Testis (tissue), 3 donors: Measurements from ENCODE around the gene RABL3. TPM values are rescaled to one million over a fixed set of nuclear protein-coding genes. Genes with fewer than 3 reads are reported as not detected.

Experiments
- DNase-seq: peaks from one replicate; pipeline ENCODE4 v3.0.0-alpha.2; 2019
- H3K27ac ChIP-seq, 2 donors: fragments of 200-600 bp; sonication (generic); one replicate each; pipeline ENCODE4 v1.5.1; 2019
- H3K27me3 ChIP-seq: fragments of 200-600 bp; sonication (generic); one replicate; pipeline ENCODE4 v1.5.1; 2019
- H3K36me3 ChIP-seq: fragments of 200-600 bp; sonication (generic); one replicate; pipeline ENCODE4 v1.5.1; 2017; ENCODE audit warnings: low read depth; ENCODE audit errors: missing control alignments
- H3K4me1 ChIP-seq: fragments of 200-600 bp; sonication (generic); one replicate; pipeline ENCODE4 v1.5.1; 2019
- H3K4me3 ChIP-seq, 2 donors: fragments of 200-600 bp; sonication (generic); one replicate each; pipeline ENCODE4 v1.5.1; 2017 to 2019
- H3K9me3 ChIP-seq: fragments of 200-600 bp; sonication (generic); one replicate; pipeline ENCODE4 v1.5.1; 2017
- POLR2A ChIP-seq: fragments of 450-650 bp; IDR thresholded peaks from one replicate; pipeline ENCODE4 v1.6.1; 2017; ENCODE audit warnings: antibody characterized with exemption, mild to moderate bottlenecking, moderate library complexity
- WGBS, 2 donors: methylation state at CpG; one replicate each; pipeline ENCODE4 v1.1.5; 2018; 5-methylcytosine and 5-hydroxymethylcytosine counted together
- intact Hi-C: fragments of 100-400 bp; cut with DNase I; formaldehyde crosslinking; loops from one replicate; pipeline ENCODE4 v1.15.1; 2023; ENCODE audit warnings: low total_unique reads
- polyA plus RNA-seq: library from polyadenylated mRNA; stranded (reverse); fragments of 350-450 nt; fragmentation: Illumina TruSeq; extraction: RNeasy Lipid Tissue Mini Kit (QIAGEN cat#74804); gene quantifications from one replicate; pipeline ENCODE4 v1.2.3, GENCODE V29; 2014; ENCODE audit warnings: low read depth, low replicate concordance; ENCODE audit not compliant: insufficient read depth
- total RNA-seq, 2 donors: library from RNA; depleted of rRNA; stranded (reverse); fragments of >200 nt; gene quantifications; one replicate each; pipeline ENCODE4 v1.2.3, GENCODE V29; 2016
- TF ChIP-seq, protein P1 (sequence below), 3 experiments: fragments of 450-650 bp in 2 of 3; fragments of 200-600 bp in 1 of 3; sonication (generic) in 1 of 3; IDR thresholded peaks; one replicate each; pipeline ENCODE4 v1.5.1; 2016 to 2019; ENCODE audit warnings: antibody characterized with exemption in 3 of 3, mild to moderate bottlenecking in 2 of 3, moderate library complexity in 1 of 3

Gene RABL3
- total and polyA plus RNA-seq, 3 donors from 2014 or later = 11.1 to 19.6 (median 11.3) TPM

DNA sequence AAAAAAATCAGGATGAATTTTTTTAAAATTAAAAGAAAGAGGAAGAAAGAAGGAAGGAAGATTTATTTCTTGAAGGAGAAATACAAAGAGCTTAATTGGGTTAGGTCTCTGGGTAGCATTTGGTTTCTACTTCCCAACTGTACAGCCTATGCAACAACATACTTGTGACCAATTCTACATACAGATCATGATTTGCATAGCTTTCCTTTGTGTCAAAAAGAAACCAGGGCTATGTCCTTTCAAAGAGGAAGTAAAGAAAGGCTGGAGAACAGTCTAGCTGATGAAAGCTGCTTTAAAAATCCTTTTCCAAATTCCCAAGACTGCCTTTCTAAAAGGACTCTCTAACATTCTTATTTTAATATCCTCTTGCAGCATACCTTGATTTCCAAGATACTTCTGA is 54.2 kb downstream of the RABL3 start:
- no peaks in the 10 kb centered on the region for H3K27me3 ChIP-seq
- no peaks in the 10 kb centered on the region for H3K9me3 ChIP-seq
- intact Hi-C loops = no loop called here
- no peak overlapping the region for H3K27ac ChIP-seq
- H3K36me3 ChIP-seq = no peaks in the 10 kb centered on the region
- no peak for DNase-seq
- H3K4me3 ChIP-seq = no peak overlapping the region
- H3K4me1 ChIP-seq = no peaks in the 10 kb centered on the region
- TF ChIP-seq, protein P1, sequence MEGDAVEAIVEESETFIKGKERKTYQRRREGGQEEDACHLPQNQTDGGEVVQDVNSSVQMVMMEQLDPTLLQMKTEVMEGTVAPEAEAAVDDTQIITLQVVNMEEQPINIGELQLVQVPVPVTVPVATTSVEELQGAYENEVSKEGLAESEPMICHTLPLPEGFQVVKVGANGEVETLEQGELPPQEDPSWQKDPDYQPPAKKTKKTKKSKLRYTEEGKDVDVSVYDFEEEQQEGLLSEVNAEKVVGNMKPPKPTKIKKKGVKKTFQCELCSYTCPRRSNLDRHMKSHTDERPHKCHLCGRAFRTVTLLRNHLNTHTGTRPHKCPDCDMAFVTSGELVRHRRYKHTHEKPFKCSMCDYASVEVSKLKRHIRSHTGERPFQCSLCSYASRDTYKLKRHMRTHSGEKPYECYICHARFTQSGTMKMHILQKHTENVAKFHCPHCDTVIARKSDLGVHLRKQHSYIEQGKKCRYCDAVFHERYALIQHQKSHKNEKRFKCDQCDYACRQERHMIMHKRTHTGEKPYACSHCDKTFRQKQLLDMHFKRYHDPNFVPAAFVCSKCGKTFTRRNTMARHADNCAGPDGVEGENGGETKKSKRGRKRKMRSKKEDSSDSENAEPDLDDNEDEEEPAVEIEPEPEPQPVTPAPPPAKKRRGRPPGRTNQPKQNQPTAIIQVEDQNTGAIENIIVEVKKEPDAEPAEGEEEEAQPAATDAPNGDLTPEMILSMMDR (IDR thresholded peaks at IDR 0.05) = no peak
- no peak for TF ChIP-seq POLR2A

DNA sequence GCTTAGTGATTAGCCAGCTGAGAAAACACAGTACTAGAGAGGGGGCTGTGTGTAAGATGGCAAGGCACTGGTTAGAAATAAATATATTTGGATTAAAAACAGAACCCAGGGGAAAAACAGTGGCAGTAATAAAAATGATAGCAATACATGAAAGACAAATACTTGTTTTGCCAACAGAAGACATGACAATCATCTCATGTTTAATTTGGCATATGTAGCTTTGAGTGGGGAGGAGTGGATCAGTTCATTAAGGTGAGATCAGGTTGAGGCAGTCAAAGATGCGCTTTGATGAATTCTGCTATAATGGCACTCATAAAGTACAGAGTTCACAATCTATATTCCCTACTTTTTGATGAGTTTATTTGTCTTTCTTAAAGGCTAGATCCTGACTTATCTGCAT is 56.9 kb downstream of the RABL3 start:
- Histone ChIP-seq H3K4me3 (no peak overlapping the region), H3K27me3 (no peaks in the 10 kb centered on the region), H3K36me3 (no peaks in the 10 kb centered on the region), H3K4me1 (no peaks in the 10 kb centered on the region), H3K9me3 (no peaks in the 10 kb centered on the region), H3K27ac (no peak overlapping the region)
- no peak for DNase-seq
- WGBS, 2 donors = 87 to 97% methylated on average over 1 of the region's 1 CpG
- intact Hi-C loops = no loop called here
- TF ChIP-seq, protein P1 (IDR thresholded peaks at IDR 0.05) = no peak
- no peak for TF ChIP-seq POLR2A

DNA sequence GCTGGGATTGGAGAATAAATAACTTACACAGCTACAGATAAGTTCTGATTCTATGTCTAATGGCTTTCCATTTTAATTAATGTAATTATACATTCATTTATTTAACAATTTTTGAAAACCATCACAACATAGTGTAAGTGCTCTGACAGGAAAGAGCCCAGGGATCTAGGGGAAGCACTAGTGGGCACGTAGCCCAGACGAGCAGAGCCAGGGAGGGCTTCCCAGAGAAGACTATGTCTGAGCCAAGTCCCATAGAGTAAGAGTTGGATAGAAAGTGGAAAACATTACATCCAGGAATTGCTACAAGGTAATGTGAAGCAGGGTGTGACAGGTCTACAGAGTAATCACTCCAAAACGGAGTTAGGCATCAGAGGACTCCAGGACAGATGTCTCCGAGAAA is 57.4 kb downstream of the RABL3 start:
- no peak overlapping the region for H3K27ac ChIP-seq
- H3K9me3 ChIP-seq = no peaks in the 10 kb centered on the region
- TF ChIP-seq, protein P1 (IDR thresholded peaks at IDR 0.05) = no peak
- TF ChIP-seq POLR2A = no peak
- WGBS, 2 donors = 61 to 66% methylated on average over 4 of the region's 4 CpGs
- intact Hi-C loops = no loop called here
- H3K4me1 ChIP-seq = no peaks in the 10 kb centered on the region
- no peak overlapping the region for H3K4me3 ChIP-seq
- H3K36me3 ChIP-seq = no peaks in the 10 kb centered on the region
- no peaks in the 10 kb centered on the region for H3K27me3 ChIP-seq
- no peak for DNase-seq

DNA sequence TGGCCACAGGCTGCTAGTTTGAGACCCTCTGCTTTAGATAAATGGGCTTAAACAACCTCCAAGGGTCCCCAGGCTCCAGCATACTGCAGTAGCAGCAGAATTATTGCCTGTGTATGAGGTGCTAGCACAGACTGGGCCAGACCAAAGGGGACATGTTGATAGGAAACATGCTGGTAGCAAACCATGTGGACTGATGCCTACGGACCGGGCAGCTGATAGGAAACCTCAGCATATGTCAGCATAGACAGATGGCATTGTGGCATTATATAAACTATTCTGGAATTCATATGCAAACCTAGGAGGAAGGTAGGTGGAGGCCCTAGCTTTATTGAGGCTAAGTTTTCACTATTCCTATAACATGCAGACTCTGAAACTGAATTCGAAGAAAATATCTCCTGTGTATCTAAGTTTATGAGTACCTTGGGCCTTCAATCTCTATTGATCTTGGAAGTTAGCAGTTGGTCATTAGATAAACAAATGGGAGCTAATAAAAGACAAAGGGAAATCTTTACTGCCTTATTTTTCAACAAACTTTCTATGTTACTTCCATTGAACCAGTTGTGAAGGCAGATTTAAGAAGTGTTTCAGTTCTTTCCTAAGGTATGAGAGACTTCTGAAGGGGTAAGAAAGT is 58.5 kb downstream of the RABL3 start:
- Histone ChIP-seq H3K36me3 (no peaks in the 10 kb centered on the region), H3K27me3 (no peaks in the 10 kb centered on the region), H3K4me1 (peaks cover 5% of the 10 kb centered on the region), H3K4me3 (no peak overlapping the region), H3K27ac (no peak overlapping the region), H3K9me3 (no peaks in the 10 kb centered on the region)
- WGBS, 2 donors = 95 to 96% methylated on average over 3 of the region's 3 CpGs
- intact Hi-C loops = no loop called here
- no peak for DNase-seq
- TF ChIP-seq, protein P1 (IDR thresholded peaks at IDR 0.05) = no peak
- no peak for TF ChIP-seq POLR2A

DNA sequence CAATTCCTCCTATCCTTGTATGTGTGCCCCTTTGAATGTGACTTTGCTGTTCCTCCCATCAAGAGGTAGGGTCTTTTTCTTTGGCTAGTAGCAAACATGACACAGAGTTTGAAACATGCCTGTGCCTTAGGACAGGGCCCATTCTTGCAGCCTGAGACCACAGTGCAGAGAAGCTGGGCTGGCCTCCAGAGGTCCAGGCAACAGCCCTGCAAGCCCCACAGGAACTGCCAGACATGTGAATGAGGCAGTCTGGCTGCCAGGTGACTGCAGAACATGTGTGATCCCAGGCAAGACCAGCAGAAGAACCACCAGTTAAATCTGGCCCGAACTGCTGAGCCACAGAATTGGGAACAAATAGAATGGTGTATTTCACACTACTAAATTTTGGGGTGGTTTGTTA is 59.1 kb downstream of the RABL3 start:
- intact Hi-C loops = no loop called here
- WGBS, 2 donors = 67 to 69% methylated on average over 1 of the region's 1 CpG
- no peak for DNase-seq
- no peak for TF ChIP-seq POLR2A
- TF ChIP-seq, protein P1 (IDR thresholded peaks at IDR 0.05) = no peak
- Histone ChIP-seq H3K4me3 (no peak overlapping the region), H3K4me1 (peaks cover 7% of the 10 kb centered on the region), H3K27ac (no peak overlapping the region), H3K9me3 (no peaks in the 10 kb centered on the region), H3K36me3 (no peaks in the 10 kb centered on the region), H3K27me3 (no peaks in the 10 kb centered on the region)
